Stimulated activated CD4-positive, alpha-beta T cell treated with anti-CD3 and anti-CD28 coated beads, Interleukin-2, amount 100 ng/mL, for 24 hours (primary cell): ENCODE measurements around the gene RCOR1.
A peak's percentile ranks its signal among the peaks of the same experiment; 100 is the strongest.
"Not testable (repeated sequence)": the region's sequence is repeated elsewhere in the genome, so short reads cannot be mapped to it uniquely, and the experiment has no call there.

Experiments used
- DNase-seq, 2 donors: peaks; one replicate each; pipeline ENCODE4 v3.0.0-alpha.2; 2020

Gene RCOR1

GRCh38 chr14:102593825-102594137 lies 1.3 kb downstream of the RCOR1 start:
- DNase-seq: no peak

- DNase-seq: peak; percentile 67 to 68
Measured at GRCh38 chr14:102594514-102595175, 2.2 kb downstream of the RCOR1 start.

GRCh38 chr14:102601378-102601925 lies 9.0 kb downstream of the RCOR1 start:
- no peak for DNase-seq

GRCh38 chr14:102602421-102603292 lies 10.2 kb downstream of the RCOR1 start:
- DNase-seq: no peak

- DNase-seq: no peak
Measured at GRCh38 chr14:102603293-102603907, 11.0 kb downstream of the RCOR1 start.

GRCh38 chr14:102604183-102604582 lies 11.7 kb downstream of the RCOR1 start:
- DNase-seq: no peak

- no peak for DNase-seq
Measured at GRCh38 chr14:102605029-102605428, 12.6 kb downstream of the RCOR1 start.

- no peak for DNase-seq
Measured at GRCh38 chr14:102606296-102606695, 13.8 kb downstream of the RCOR1 start.

- DNase-seq: no peak
Measured at GRCh38 chr14:102608064-102608446, 15.6 kb downstream of the RCOR1 start.

GRCh38 chr14:102610968-102611811 lies 18.7 kb downstream of the RCOR1 start:
- DNase-seq: no peak

GRCh38 chr14:102616318-102616717 lies 23.9 kb downstream of the RCOR1 start:
- no peak for DNase-seq

GRCh38 chr14:102616799-102617198 lies 24.4 kb downstream of the RCOR1 start:
- no peak for DNase-seq

GRCh38 chr14:102619012-102619411 lies 26.6 kb downstream of the RCOR1 start:
- DNase-seq: not testable (repeated sequence)

- DNase-seq: no peak
Measured at GRCh38 chr14:102620413-102620812, 28.0 kb downstream of the RCOR1 start.

- peak; percentile 7 to 25 for DNase-seq
Measured at GRCh38 chr14:102622262-102622885, 29.9 kb downstream of the RCOR1 start.

- DNase-seq: no peak
Measured at GRCh38 chr14:102624666-102625065, 32.2 kb downstream of the RCOR1 start.

GRCh38 chr14:102625564-102626296 lies 33.3 kb downstream of the RCOR1 start:
- DNase-seq: no peak

- no peak for DNase-seq
Measured at GRCh38 chr14:102626530-102626929, 34.1 kb downstream of the RCOR1 start.

GRCh38 chr14:102629011-102629444 lies 36.6 kb downstream of the RCOR1 start:
- no peak for DNase-seq

- DNase-seq: no peak
Measured at GRCh38 chr14:102629808-102630350, 37.4 kb downstream of the RCOR1 start.

- DNase-seq: no peak
Measured at GRCh38 chr14:102630405-102630804, 38.0 kb downstream of the RCOR1 start.
